KMS-11 (cell line): ENCODE data around the gene ZNF214.

Experiments
- H2AFZ ChIP-seq: fragments of 200-600 bp; sonication (generic); 2 replicates; pipeline ENCODE4 v1.6.1; 2016; ENCODE audit warnings: antibody characterized with exemption, mixed run types, low read depth
- H3K27ac ChIP-seq: fragments of 200-600 bp; sonication (generic); 2 replicates; pipeline ENCODE4 v1.6.1; 2016; ENCODE audit warnings: mild to moderate bottlenecking, mixed run types
- H3K27me3 ChIP-seq: fragments of 200-600 bp; sonication (generic); 2 replicates; pipeline ENCODE4 v1.6.1; 2017; ENCODE audit warnings: mild to moderate bottlenecking, low read depth, mixed run types, moderate library complexity; ENCODE audit not compliant: insufficient read depth
- H3K36me3 ChIP-seq: fragments of 200-600 bp; sonication (generic); 2 replicates; pipeline ENCODE4 v1.6.1; 2017; ENCODE audit warnings: mild to moderate bottlenecking, mixed run types; ENCODE audit not compliant: insufficient read depth
- H3K4me1 ChIP-seq: fragments of 200-600 bp; sonication (generic); 2 replicates; pipeline ENCODE4 v1.6.1; 2016; ENCODE audit warnings: mild to moderate bottlenecking, low read depth, mixed run types; ENCODE audit not compliant: poor library complexity, severe bottlenecking
- H3K4me2 ChIP-seq: fragments of 200-600 bp; sonication (generic); 2 replicates; pipeline ENCODE4 v1.7.0; 2016; ENCODE audit warnings: mild to moderate bottlenecking, mixed run types
- H3K4me3 ChIP-seq: fragments of 200-600 bp; sonication (generic); IDR thresholded peaks from 2 replicates; pipeline ENCODE4 v1.6.1; 2017; ENCODE audit warnings: low read depth, low read length, mixed read lengths; ENCODE audit not compliant: insufficient read depth
- H3K79me2 ChIP-seq: fragments of 200-600 bp; sonication (generic); 2 replicates; pipeline ENCODE4 v1.6.1; 2016; ENCODE audit warnings: low read depth, mixed run types; ENCODE audit not compliant: insufficient read depth
- H3K9ac ChIP-seq: fragments of 200-600 bp; sonication (generic); 2 replicates; pipeline ENCODE4 v1.6.1; 2016; ENCODE audit warnings: mild to moderate bottlenecking, mixed run types
- H4K20me1 ChIP-seq: fragments of 200-600 bp; sonication (generic); 2 replicates; pipeline ENCODE4 v1.6.1; 2016; ENCODE audit warnings: mild to moderate bottlenecking, mixed run types; ENCODE audit not compliant: insufficient read depth
- CTCF ChIP-seq: fragments of 200-600 bp; sonication (generic); conservative IDR thresholded peaks from 2 replicates; pipeline ENCODE4 v1.6.1; 2017; ENCODE audit warnings: low read depth, mild to moderate bottlenecking, antibody characterized with exemption, low read length, moderate library complexity, mixed read lengths

The ZNF214 gene

DNA sequence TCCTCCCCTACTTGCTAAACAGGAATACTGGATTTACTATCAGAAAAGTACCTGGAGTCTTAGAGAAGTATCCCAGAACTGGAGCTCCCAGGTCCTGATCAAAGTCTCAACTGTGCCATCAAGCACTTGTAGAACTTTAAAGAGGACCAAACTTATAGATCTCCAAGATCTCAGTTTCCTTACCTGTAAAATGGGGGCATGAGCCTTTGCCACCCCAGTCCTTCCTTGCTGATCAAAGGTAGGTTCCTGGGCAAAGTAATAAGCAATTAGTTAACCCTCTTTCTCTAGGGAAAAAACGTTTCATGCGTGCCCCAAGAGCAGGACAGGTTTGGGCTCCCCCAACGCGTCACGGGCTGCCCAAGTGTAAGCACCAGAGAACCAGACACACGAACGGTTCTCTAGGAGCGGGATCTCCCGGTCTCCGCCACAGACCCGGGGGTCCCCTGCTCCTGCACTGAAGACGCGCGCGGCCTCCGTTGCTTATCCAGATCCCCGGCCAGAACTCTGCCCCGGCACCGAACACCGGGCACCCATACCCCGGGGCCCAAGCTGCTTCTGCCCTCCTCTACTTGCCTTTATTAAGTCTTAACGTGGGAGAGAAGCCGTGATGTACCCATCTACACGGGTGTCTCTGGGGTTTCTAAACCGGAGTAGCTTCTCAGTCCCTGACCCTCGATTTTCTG is 505 bp downstream of the ZNF214 start:
- Histone ChIP-seq H3K36me3 (no peaks in the 10 kb centered on the region), H3K4me1 (no peaks in the 10 kb centered on the region), H4K20me1 (no peaks in the 10 kb centered on the region), H3K79me2 (no peaks in the 10 kb centered on the region), H3K27ac (no peak overlapping the region), H3K9ac (no peak overlapping the region), H3K4me2 (no peak overlapping the region), H3K27me3 (no peaks in the 10 kb centered on the region), H3K4me3 (no peak overlapping the region), H2AFZ (no peak overlapping the region)
- no peak for TF ChIP-seq CTCF

- H3K4me3 ChIP-seq, result no peak overlapping the region
These were observed 4.1 kb downstream of the ZNF214 start for GRCh38 chr11:7016011-7016410.

DNA sequence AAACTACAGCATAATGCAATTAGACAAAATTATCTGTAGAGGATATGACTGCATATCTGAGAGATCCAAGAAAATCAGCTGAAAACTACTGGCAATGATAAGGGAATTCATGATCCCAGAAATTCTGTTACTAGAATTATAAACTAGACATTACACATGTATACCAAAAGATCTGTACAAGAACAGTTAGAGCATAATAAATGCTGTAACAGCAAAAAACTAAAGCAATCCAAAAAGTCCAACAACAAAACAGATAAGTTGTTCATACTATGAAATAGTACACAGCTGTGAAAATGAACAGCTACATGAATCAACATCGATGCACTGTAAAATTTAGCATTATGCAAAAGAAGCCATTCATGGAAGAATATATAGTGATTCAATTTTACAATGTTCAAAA is 6.0 kb downstream of the ZNF214 start:
- H3K4me3 ChIP-seq, result no peak overlapping the region
- no peak overlapping the region for H3K9ac ChIP-seq
- no peaks in the 10 kb centered on the region for H3K4me1 ChIP-seq
- no peak for TF ChIP-seq CTCF
- H4K20me1 ChIP-seq, result no peaks in the 10 kb centered on the region
- no peaks in the 10 kb centered on the region for H3K79me2 ChIP-seq
- no peak overlapping the region for H3K27ac ChIP-seq
- no peak overlapping the region for H2AFZ ChIP-seq
- no peak overlapping the region for H3K4me2 ChIP-seq
- H3K36me3 ChIP-seq, result no peaks in the 10 kb centered on the region
- H3K27me3 ChIP-seq, result no peaks in the 10 kb centered on the region

More at GRCh38 chr11:7016011-7016410, 4.1 kb downstream of the ZNF214 start:
- Histone ChIP-seq H3K36me3 (no peaks in the 10 kb centered on the region), H3K4me1 (no peaks in the 10 kb centered on the region), H3K79me2 (no peaks in the 10 kb centered on the region), H4K20me1 (no peaks in the 10 kb centered on the region), H3K4me2 (no peak overlapping the region), H3K9ac (no peak overlapping the region), H2AFZ (no peak overlapping the region), H3K27me3 (no peaks in the 10 kb centered on the region), H3K27ac (no peak overlapping the region)
- no peak for TF ChIP-seq CTCF

GRCh38 chr11:7004482-7004881 is 15.7 kb downstream of the ZNF214 start:
- Histone ChIP-seq H3K27ac (no peak overlapping the region), H3K79me2 (no peaks in the 10 kb centered on the region), H3K4me3 (no peak overlapping the region), H4K20me1 (no peaks in the 10 kb centered on the region), H3K4me2 (no peak overlapping the region), H3K36me3 (no peaks in the 10 kb centered on the region), H2AFZ (no peak overlapping the region), H3K27me3 (no peaks in the 10 kb centered on the region), H3K9ac (no peak overlapping the region), H3K4me1 (no peaks in the 10 kb centered on the region)
- no peak for TF ChIP-seq CTCF
